HCT116 (cell line): Measurements from ENCODE around the gene ZNF580. TPM values are rescaled to one million over a fixed set of nuclear protein-coding genes. Genes with fewer than 3 reads are reported as not detected.

Experiments used
- ATAC-seq: fragments of 200-7000 bp; cut with Tn5 transposase; 2 replicates; pipeline ENCODE4 v1.9.1; 2020; ENCODE audit warnings: mild to moderate bottlenecking, moderate library complexity
- BruUV-seq: library from RNA; stranded (reverse); fragments of 400-500 nt; replicated peaks from 2 replicates; lab custom pipeline; 2021; lab: Mats Ljungman, UMichigan
- CTCF ChIA-PET: fragments of 300-600 bp; sonication (Branson Sonifier 250); formaldehyde crosslinking; loops from one replicate; lab custom pipeline; 2021; ENCODE audit warnings: antibody characterized with exemption; lab: Charles Lee
- POLR2A ChIA-PET: fragments of 300-600, 350-600 bp; sonication (Branson Sonifier 250); formaldehyde crosslinking; loops from one replicate; lab custom pipeline; 2021; ENCODE audit warnings: antibody characterized with exemption; lab: Charles Lee
- RAD21 ChIA-PET, 2 experiments: fragments of 300-600 bp; sonication (Branson Sonifier 250); formaldehyde crosslinking; loops; one replicate each; lab custom pipeline; 2023; ENCODE audit warnings: low total read pairs in 2 of 2; ENCODE audit not compliant: uncharacterized antibody in 2 of 2, unreplicated experiment in 2 of 2, low non-redundant PET in 1 of 2; lab: Charles Lee
- DNase-seq: peaks from one replicate; pipeline ENCODE4 v3.0.0-alpha.2; 2010; ENCODE audit warnings: low read depth, low spot score
- H2AFZ ChIP-seq: fragments of 200-600 bp; shearing (Covaris generic), sonication (generic); 2 replicates; pipeline ENCODE4 v1.6.1; 2017; ENCODE audit warnings: low read depth, mixed run types, mixed read lengths, antibody characterized with exemption, low read length; ENCODE audit not compliant: poor library complexity, severe bottlenecking
- H3K27ac ChIP-seq: 2 replicates; pipeline ENCODE4 v1.5.1; 2012; ENCODE audit warnings: low read depth, low read length
- H3K27me3 ChIP-seq: fragments of 200-600 bp; sonication (generic); 2 replicates; pipeline ENCODE4 v1.6.1; 2016; ENCODE audit warnings: mixed run types, low read length, mixed read lengths; ENCODE audit not compliant: insufficient read depth
- H3K36me3 ChIP-seq, 2 experiments: fragments of 200-500 bp in 1 of 2; fragments of 200-600 bp in 1 of 2; sonication (Bioruptor generic) in 1 of 2; sonication (generic) in 1 of 2; 2 replicates each; pipeline versions ENCODE4 v1.5.1 to v1.6.1; 2014 to 2016; ENCODE audit warnings: low read length in 2 of 2, inconsistent platforms in 1 of 2, mixed read lengths in 1 of 2, mixed run types in 1 of 2; ENCODE audit not compliant: insufficient read depth in 2 of 2, control insufficient read depth in 1 of 2
- H3K4me1 ChIP-seq, 2 experiments: fragments of 200-600 bp in 1 of 2; sonication (generic) in 1 of 2; 2 replicates each; pipeline versions ENCODE4 v1.5.1 to v1.6.1; 2012 to 2017; ENCODE audit warnings: low read length in 2 of 2, inconsistent platforms in 1 of 2, mild to moderate bottlenecking in 1 of 2, mixed read lengths in 1 of 2, mixed run types in 1 of 2, moderate library complexity in 1 of 2; ENCODE audit not compliant: insufficient read depth in 2 of 2, control insufficient read depth in 1 of 2
- H3K4me2 ChIP-seq: fragments of 200-600 bp; sonication (generic); 2 replicates; pipeline ENCODE4 v1.6.1; 2017; ENCODE audit warnings: mixed run types, low read length, mixed read lengths
- H3K4me3 ChIP-seq, 2 experiments: fragments of 200-600 bp in 1 of 2; sonication (generic) in 1 of 2; replicated peaks in 1 of 2; 2 replicates each; pipeline ENCODE4 v1.5.1; 2011 to 2016; ENCODE audit warnings: low read length in 2 of 2, control low read depth in 1 of 2, low read depth in 1 of 2, mild to moderate bottlenecking in 1 of 2, mixed read lengths in 1 of 2, mixed run types in 1 of 2
- H3K79me2 ChIP-seq: fragments of 200-600 bp; sonication (generic); 2 replicates; pipeline ENCODE4 v1.6.1; 2017; ENCODE audit warnings: mild to moderate bottlenecking, mixed run types, low read length, moderate library complexity, mixed read lengths; ENCODE audit not compliant: insufficient read depth
- H3K9ac ChIP-seq: fragments of 200-600 bp; sonication (generic); 2 replicates; pipeline ENCODE4 v1.6.1; 2016; ENCODE audit warnings: low read length, mixed read lengths
- H3K9me2 ChIP-seq: fragments of 200-600 bp; sonication (generic), shearing (Covaris generic); 2 replicates; pipeline ENCODE4 v1.6.1; 2017; ENCODE audit warnings: mixed run types, mild to moderate bottlenecking, moderate library complexity; ENCODE audit not compliant: insufficient read depth
- H3K9me3 ChIP-seq, 2 experiments: fragments of 200-500 bp in 1 of 2; fragments of 200-600 bp in 1 of 2; sonication (Bioruptor generic) in 1 of 2; sonication (generic) in 1 of 2; 2 replicates each; pipeline ENCODE4 v1.6.1; 2014 to 2017; ENCODE audit warnings: low read length in 2 of 2, mixed read lengths in 2 of 2, inconsistent platforms in 1 of 2, low read depth in 1 of 2, mild to moderate bottlenecking in 1 of 2, mixed run types in 1 of 2, moderate library complexity in 1 of 2; ENCODE audit not compliant: control insufficient read depth in 1 of 2, insufficient read depth in 1 of 2
- H4K20me1 ChIP-seq: fragments of 200-600 bp; sonication (generic), shearing (Covaris generic); 2 replicates; pipeline ENCODE4 v1.6.1; 2017; ENCODE audit warnings: mixed run types, mild to moderate bottlenecking, moderate library complexity; ENCODE audit not compliant: insufficient read depth
- CBX3 ChIP-seq: IDR thresholded peaks from 2 replicates; pipeline ENCODE4 v1.6.1; 2012; ENCODE audit warnings: low read depth
- EGR1 ChIP-seq: IDR thresholded peaks from 2 replicates; pipeline ENCODE4 v1.6.1; 2012; ENCODE audit warnings: low read depth
- JUND ChIP-seq: IDR thresholded peaks from 2 replicates; pipeline ENCODE4 v1.6.1; 2012
- SP1 ChIP-seq: IDR thresholded peaks from 2 replicates; pipeline ENCODE4 v1.6.1; 2012; ENCODE audit warnings: low read depth
- TCF7L2 ChIP-seq: IDR thresholded peaks from 2 replicates; pipeline ENCODE4 v1.7.0; 2011; ENCODE audit warnings: borderline replicate concordance, inconsistent platforms; ENCODE audit not compliant: insufficient read depth, insufficient read length; ENCODE audit errors: extremely low read depth
- ZFX ChIP-seq: fragments of 450-650 bp; IDR thresholded peaks from 2 replicates; pipeline ENCODE4 v1.6.1; 2017
- intact Hi-C: fragments of 100-400 bp; cut with micrococcal nuclease; formaldehyde crosslinking; loops from 2 replicates; pipeline ENCODE4 v1.10.0; 2022
- total RNA-seq: library from RNA; stranded (reverse); gene quantifications from one replicate; pipeline ENCODE4 v1.2.1, GENCODE V29; 2021; ENCODE audit not compliant: unreplicated experiment
- TF ChIP-seq, protein P1 (sequence below): IDR thresholded peaks from 2 replicates; pipeline ENCODE4 v1.6.1; 2012; ENCODE audit warnings: low read depth

ZNF580 gene
- total RNA-seq, 1 experiment from 2014 or later: 36.7 TPM

DNA sequence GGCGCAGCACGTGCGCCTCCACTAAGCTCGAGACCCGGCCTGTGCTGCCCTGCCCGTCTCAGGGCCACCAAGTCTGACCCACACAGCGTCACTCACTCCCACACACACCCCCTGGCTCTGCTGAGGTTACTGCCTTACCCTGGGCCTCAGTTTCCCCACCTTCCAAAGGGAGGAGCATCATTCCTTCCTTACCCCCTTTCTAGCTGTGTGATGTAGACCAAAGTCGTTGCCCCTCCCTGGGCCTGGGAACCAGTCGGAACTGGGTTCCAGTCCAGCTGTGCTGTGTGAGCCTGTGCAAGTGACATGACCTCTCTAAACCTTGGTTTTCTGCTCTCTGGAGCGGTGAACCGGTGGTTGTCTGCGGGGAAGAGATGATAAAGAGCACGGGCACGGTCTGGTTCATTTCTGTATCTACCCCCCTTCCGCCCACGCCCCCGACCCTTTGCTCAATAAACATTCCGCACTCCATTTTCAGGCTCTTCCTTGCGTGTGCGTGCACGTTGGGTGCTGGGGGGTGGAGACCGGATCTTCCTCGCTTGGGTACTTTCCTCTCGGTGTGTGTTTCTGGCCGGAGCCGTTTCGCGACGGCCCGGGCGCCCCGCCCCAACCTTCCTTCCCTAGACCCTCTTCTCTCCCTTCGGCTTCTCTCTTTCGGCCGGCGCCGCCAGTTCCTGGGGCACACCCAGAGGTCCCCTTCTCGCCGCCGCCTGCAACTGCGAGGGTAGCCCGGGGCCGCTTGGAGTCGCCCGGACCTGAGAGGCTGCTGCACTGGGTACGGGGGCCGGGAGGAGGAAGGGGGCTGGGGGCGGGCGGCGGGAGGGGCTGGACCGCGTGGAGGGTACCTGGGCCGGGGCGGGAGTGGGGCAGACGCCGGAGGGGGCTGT is 2.4 kb downstream of the ZNF580 start, which contains the start of gene ZNF581 (continued):
- TF ChIP-seq, protein P1, sequence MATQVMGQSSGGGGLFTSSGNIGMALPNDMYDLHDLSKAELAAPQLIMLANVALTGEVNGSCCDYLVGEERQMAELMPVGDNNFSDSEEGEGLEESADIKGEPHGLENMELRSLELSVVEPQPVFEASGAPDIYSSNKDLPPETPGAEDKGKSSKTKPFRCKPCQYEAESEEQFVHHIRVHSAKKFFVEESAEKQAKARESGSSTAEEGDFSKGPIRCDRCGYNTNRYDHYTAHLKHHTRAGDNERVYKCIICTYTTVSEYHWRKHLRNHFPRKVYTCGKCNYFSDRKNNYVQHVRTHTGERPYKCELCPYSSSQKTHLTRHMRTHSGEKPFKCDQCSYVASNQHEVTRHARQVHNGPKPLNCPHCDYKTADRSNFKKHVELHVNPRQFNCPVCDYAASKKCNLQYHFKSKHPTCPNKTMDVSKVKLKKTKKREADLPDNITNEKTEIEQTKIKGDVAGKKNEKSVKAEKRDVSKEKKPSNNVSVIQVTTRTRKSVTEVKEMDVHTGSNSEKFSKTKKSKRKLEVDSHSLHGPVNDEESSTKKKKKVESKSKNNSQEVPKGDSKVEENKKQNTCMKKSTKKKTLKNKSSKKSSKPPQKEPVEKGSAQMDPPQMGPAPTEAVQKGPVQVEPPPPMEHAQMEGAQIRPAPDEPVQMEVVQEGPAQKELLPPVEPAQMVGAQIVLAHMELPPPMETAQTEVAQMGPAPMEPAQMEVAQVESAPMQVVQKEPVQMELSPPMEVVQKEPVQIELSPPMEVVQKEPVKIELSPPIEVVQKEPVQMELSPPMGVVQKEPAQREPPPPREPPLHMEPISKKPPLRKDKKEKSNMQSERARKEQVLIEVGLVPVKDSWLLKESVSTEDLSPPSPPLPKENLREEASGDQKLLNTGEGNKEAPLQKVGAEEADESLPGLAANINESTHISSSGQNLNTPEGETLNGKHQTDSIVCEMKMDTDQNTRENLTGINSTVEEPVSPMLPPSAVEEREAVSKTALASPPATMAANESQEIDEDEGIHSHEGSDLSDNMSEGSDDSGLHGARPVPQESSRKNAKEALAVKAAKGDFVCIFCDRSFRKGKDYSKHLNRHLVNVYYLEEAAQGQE: no peak
- TF ChIP-seq SP1 (peak; percentile 69), JUND (no peak), TCF7L2 (no peak), EGR1 (peak; percentile 79)
- TF ChIP-seq, all 23 proteins: peak for 7

DNA sequence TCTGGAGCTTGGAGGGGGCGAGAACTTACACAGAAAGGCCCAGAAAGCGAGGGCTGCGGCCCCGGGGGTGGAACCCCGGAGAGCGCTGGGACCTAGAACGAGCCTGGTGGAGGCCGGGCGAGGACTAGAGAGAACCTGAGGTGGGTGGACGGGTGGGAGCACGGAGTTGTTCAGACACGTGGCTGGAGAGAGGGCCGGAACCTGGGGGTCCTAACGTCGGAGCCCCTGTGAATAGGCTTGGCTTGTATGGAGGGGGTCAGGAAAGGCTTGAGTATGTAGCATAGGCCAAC is 3.0 kb downstream of the ZNF580 start:
- BruUV-seq: no TSS peak

More for the DNA sequence above, 3.0 kb downstream of the ZNF580 start:
- Histone ChIP-seq H3K79me2 (peaks cover 51% of the 10 kb centered on the region), H3K9ac (peak overlapping the region; percentile 99), H3K27me3 (no peaks in the 10 kb centered on the region), H3K27ac (peak overlapping the region; percentile 96), H3K36me3 (peaks cover 10 to 12% of the 10 kb centered on the region in 2 experiments; a peak in 3 of 4 replicates), H3K9me3 (no peaks in the 10 kb centered on the region), H2AFZ (no peak overlapping the region), H3K4me3 (peak overlapping the region; percentile 94 to 97), H3K9me2 (no peaks in the 10 kb centered on the region), H3K4me2 (peak overlapping the region; percentile 75), H4K20me1 (no peaks in the 10 kb centered on the region), H3K4me1 (peaks cover 16 to 45% of the 10 kb centered on the region in 2 experiments; a peak in 3 of 4 replicates)
- intact Hi-C loops: no loop called here
- peak; percentile 36; the same call in 1 of the 2 replicates for TF ChIP-seq ZFX
- TF ChIP-seq CBX3: no peak
- ATAC-seq: no peak
- DNase-seq: no peak
- ChIA-PET CTCF (interaction anchor here (2.8 kb wide), 1 partner anchor 11 kb away, joined by 12 read pairs; the partner anchor contains the start of gene U2AF2), RAD21 (no interaction called here), POLR2A (no interaction called here)
